ENCODE results near the gene NPBWR2. TPM values are rescaled to one million over a fixed set of nuclear protein-coding genes. Genes with fewer than 3 reads are reported as not detected.
A peak's percentile ranks its signal among the peaks of the same experiment; 100 is the strongest.

The NPBWR2 gene
- total RNA-seq, 4 donors from 2014 or later, result not detected

DNA sequence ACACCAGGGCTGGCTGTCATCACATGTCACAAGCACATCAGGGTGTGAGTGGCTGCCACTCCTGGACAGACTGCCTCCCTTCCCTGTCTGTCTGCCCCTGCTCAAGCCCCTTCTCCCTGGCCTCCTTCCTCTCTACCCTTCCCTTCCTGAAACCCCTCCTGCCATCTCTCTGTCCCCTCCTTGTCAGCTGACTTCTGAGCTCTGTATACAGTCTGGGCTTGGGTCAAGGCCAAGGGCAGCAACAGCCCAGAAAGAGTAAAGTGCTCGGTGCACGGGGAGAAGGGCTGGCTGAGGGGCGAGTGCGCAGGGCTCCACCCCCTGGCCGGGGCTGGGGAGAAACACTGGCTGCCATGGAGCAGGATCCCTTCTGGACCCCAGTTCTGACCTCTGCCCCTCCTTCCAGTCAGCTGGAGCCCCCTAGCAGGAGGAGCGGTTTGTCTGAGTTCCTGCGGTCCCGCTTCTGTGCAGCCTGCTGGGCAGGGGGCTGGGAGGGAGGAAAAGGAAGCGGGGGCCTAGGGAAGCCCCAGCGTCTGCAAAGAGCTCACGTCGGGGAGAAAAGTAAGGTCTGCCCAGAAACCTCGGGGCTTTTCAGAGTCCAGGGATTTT, 25.1 kb downstream of the NPBWR2 start:
- peaks cover 37% of the 10 kb centered on the region for H3K27me3 ChIP-seq
- no peak overlapping the region for H3K4me3 ChIP-seq
- peaks cover 0 to 58% (median 25%) of the 10 kb centered on the region in 3 donors for H3K4me1 ChIP-seq
- no peak for ATAC-seq
- H3K9me3 ChIP-seq, result peaks cover 0 to 3% (median 0%) of the 10 kb centered on the region in 3 donors
- H3K36me3 ChIP-seq, result no peaks in the 10 kb centered on the region
- no CpG with 5 or more reads among the region's 13 CpGs for WGBS, 2 donors (ENCODE audit: low coverage in 1 of 2)
- TF ChIP-seq, protein P1, sequence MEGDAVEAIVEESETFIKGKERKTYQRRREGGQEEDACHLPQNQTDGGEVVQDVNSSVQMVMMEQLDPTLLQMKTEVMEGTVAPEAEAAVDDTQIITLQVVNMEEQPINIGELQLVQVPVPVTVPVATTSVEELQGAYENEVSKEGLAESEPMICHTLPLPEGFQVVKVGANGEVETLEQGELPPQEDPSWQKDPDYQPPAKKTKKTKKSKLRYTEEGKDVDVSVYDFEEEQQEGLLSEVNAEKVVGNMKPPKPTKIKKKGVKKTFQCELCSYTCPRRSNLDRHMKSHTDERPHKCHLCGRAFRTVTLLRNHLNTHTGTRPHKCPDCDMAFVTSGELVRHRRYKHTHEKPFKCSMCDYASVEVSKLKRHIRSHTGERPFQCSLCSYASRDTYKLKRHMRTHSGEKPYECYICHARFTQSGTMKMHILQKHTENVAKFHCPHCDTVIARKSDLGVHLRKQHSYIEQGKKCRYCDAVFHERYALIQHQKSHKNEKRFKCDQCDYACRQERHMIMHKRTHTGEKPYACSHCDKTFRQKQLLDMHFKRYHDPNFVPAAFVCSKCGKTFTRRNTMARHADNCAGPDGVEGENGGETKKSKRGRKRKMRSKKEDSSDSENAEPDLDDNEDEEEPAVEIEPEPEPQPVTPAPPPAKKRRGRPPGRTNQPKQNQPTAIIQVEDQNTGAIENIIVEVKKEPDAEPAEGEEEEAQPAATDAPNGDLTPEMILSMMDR (IDR thresholded peaks at IDR 0.05), result no peak
- TF ChIP-seq EP300 (IDR thresholded peaks at IDR 0.05) (no peak), POLR2A (IDR thresholded peaks at IDR 0.05) (no peak), POLR2AphosphoS5 (IDR thresholded peaks at IDR 0.05) (no peak)
- no peak overlapping the region for H3K27ac ChIP-seq

DNA sequence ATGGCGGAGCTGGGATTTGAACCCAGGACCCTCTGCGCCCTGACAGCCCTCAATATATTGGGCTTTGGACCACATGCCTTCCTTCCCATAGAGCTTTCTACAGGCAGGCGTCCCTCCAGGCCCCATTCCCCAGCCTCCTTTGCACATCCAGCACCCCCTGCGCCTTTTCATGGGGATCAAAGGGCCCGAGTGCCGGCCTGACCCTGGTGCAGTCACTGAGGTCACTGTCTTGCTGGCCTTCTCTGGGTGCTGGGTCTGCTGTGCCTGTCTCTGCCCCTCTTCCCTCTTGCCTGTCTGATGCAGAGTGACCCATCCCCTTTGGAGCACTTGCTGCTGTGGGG, 25.8 kb downstream of the NPBWR2 start:
- TF ChIP-seq POLR2A (IDR thresholded peaks at IDR 0.05) (no peak), EP300 (IDR thresholded peaks at IDR 0.05) (no peak), POLR2AphosphoS5 (IDR thresholded peaks at IDR 0.05) (no peak)
- TF ChIP-seq, protein P1 (IDR thresholded peaks at IDR 0.05), result no peak
- Histone ChIP-seq H3K9me3 (no peaks in the 10 kb centered on the region), H3K4me1 (peaks cover 0 to 58% (median 25%) of the 10 kb centered on the region in 3 donors), H3K27ac (no peak overlapping the region), H3K4me3 (no peak overlapping the region), H3K27me3 (peaks cover 37% of the 10 kb centered on the region), H3K36me3 (no peaks in the 10 kb centered on the region)
- 80% methylated on average over 6 of the region's 6 CpGs; no CpG with 5 or more reads in 1 of the 2 donors for WGBS, 2 donors (ENCODE audit: low coverage in 1 of 2)
- no peak for ATAC-seq

DNA sequence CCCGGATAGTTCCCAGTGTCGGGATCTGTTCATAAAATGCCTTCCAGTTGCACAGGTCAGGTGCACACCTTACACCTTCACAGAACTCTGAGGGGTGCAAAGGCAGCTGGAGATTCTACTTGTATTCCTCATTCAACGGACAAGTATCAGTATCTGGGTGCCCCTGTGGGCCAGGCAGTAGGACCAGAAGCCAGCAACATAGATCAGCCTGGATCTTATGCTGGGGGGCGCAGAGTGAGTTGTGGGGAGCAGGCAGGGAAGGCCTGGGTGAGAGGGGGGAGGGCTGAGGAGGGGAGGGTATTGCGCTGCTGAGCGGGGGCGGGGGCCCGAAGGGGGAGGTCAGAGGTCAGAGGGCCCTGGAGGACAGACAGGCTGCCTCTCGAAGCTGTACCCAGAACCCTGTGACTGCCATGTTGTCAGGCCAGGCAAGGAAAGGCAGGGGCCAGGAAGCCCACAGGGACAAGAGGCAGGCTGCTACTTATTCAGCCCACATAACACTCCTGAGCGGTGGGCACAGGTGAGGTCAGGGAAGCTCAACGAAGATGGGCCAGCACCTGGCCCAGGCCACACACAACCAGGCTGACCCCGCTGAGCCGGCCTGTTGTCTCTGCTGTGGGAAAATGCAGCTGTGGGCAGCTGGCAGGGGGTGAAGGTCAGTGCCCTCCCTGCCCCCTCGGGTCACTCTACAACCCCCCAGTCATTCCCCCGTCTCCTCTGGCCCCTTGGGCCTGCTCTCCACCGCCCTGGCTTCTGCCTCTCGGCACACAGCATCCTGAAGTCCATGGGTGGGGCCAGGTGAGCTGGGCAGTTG, 26.3 kb downstream of the NPBWR2 start:
- WGBS, 2 donors (ENCODE audit: low coverage in 1 of 2), result 37 to 80% methylated on average over 2 to 7 of the region's 17 CpGs
- Histone ChIP-seq H3K9me3 (no peaks in the 10 kb centered on the region), H3K36me3 (no peaks in the 10 kb centered on the region), H3K4me3 (peak overlapping the region in 1 of 2 donors; percentile 78), H3K27me3 (peaks cover 33% of the 10 kb centered on the region), H3K4me1 (peaks cover 0 to 58% (median 25%) of the 10 kb centered on the region in 3 donors), H3K27ac (peak overlapping the region in 2 of 4 donors; percentile 82)
- TF ChIP-seq, protein P1 (IDR thresholded peaks at IDR 0.05), result no peak
- no peak for TF ChIP-seq POLR2AphosphoS5 (IDR thresholded peaks at IDR 0.05)
- no peak for TF ChIP-seq POLR2A (IDR thresholded peaks at IDR 0.05)
- no peak for TF ChIP-seq EP300 (IDR thresholded peaks at IDR 0.05)
- no peak for ATAC-seq

DNA sequence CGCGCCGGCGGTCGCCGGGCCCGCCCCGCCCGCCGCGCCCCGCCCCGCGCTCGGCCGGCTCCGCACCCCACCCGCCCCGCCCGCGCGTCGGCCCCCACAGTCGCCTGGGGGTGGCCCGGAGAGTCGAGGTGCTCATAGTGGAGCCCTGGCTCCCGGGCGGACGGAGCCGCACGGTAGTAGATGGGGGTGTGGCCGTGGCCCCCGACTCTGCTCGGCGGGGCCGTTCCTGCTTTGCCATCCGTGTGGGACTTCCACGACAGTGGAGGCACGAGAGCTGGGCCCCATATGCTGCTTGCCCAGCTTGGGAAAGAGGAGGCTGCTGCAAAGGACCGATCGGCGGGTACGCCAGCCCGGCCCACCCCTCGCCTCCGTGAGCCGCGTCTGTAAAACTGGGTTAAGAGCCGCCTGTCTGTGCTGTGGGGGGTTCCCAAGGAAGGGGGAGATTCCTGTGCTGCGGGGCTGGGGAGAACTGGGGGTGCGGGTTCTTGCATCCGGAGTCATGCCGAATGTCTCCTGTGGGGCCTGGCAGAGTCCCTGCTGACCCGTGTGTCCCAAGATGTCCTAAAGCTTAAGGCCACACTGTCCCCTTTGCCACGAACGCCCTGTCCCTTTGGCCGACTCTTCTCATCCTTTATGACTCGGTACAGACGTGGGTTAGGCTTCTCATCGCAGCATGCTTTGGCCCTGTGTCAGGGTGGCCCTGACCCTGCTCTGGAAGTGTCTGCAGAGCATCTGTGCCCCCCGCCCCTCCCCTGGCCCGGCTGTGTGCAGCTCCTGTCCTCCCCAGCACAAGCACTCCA, 27.2 kb downstream of the NPBWR2 start, which contains the start of gene OPRL1:
OPRL1 (plus strand) TSS at position 70 of the 800 bp plus-strand sequence. CDS start 12,639 bp downstream, outside the sequence.
- Histone ChIP-seq H3K4me3 (peak within 1 kb of the TSS; percentile 34 to 78), H3K4me1 (peaks cover 0 to 58% (median 25%) of the 10 kb centered on the region in 3 donors), H3K36me3 (peaks cover 0 to 4% of the 10 kb centered on the region in 2 donors), H3K27ac (peak within 1 kb of the TSS in 3 of 4 donors; percentile 77 to 83 (median 82)), H3K27me3 (peaks cover 26% of the 10 kb centered on the region), H3K9me3 (no peaks in the 10 kb centered on the region)
- peak; percentile 4 for ATAC-seq
- whole genome bisulfite sequencing, 2 donors (ENCODE audit: low coverage in 1 of 2), result 0 to 16% methylated on average over 1 to 5 of the region's 62 CpGs
- TF ChIP-seq POLR2AphosphoS5 (IDR thresholded peaks at IDR 0.05) (no peak), POLR2A (IDR thresholded peaks at IDR 0.05) (no peak), EP300 (IDR thresholded peaks at IDR 0.05) (no peak)
- TF ChIP-seq, protein P1 (IDR thresholded peaks at IDR 0.05), result no peak
